Tibial artery (tissue), 4 donors: ENCODE measurements around the gene PNPLA7.

Experiments
- DNase-seq, 2 donors: peaks; one replicate each; pipeline ENCODE4 v3.0.0-alpha.2; 2019
- H3K27ac ChIP-seq, 2 donors: fragments of 200-600 bp; sonication (generic) in 1 of 2; 1 replicate in 1 of 2; 2 replicates in 1 of 2; pipeline ENCODE4 v1.5.1; 2018 to 2019; ENCODE audit warnings: mild to moderate bottlenecking in 1 of 2
- H3K27me3 ChIP-seq, 2 donors: fragments of 200-600 bp; sonication (generic) in 1 of 2; one replicate each; pipeline versions ENCODE4 v1.5.1 to v1.6.0; 2016 to 2019
- H3K36me3 ChIP-seq, 3 donors: fragments of 200-600 bp; sonication (generic) in 2 of 3; one replicate each; pipeline ENCODE4 v1.5.1; 2016 to 2019; ENCODE audit warnings: mild to moderate bottlenecking in 2 of 3
- H3K4me1 ChIP-seq, 4 donors: fragments of 200-600 bp; sonication (generic) in 2 of 4; 1 replicate in 3 of 4; 2 replicates in 1 of 4; pipeline ENCODE4 v1.5.1; 2016 to 2019
- H3K4me3 ChIP-seq, 2 donors: fragments of 200-600 bp; sonication (generic) in 1 of 2; 1 replicate in 1 of 2; 2 replicates in 1 of 2; pipeline ENCODE4 v1.5.1; 2018 to 2019; ENCODE audit warnings: mild to moderate bottlenecking in 2 of 2
- H3K9me3 ChIP-seq, 3 donors: fragments of 200-600 bp; sonication (generic) in 1 of 3; one replicate each; pipeline ENCODE4 v1.5.1; 2016 to 2019
- CTCF ChIP-seq, 2 experiments: fragments of 200-600 bp in 1 of 2; fragments of 450-650 bp in 1 of 2; IDR thresholded peaks; one replicate each; pipeline ENCODE4 v1.5.1; 2017 to 2019; ENCODE audit warnings: antibody characterized with exemption in 2 of 2, mild to moderate bottlenecking in 1 of 2, moderate library complexity in 1 of 2
- intact Hi-C: fragments of 100-400 bp; cut with DNase I; formaldehyde crosslinking; loops from one replicate; pipeline ENCODE4 v1.15.0; 2023; ENCODE audit warnings: low total_unique reads

Gene PNPLA7

GRCh38 chr9:137488327-137488653 lies 61.9 kb downstream of the PNPLA7 start:
- Histone ChIP-seq H3K9me3 (no peaks in the 10 kb centered on the region), H3K36me3 (peaks cover 0 to 46% (median 9%) of the 10 kb centered on the region in 3 donors), H3K4me3 (no peak overlapping the region), H3K27me3 (no peaks in the 10 kb centered on the region), H3K27ac (no peak overlapping the region), H3K4me1 (no peaks in the 10 kb centered on the region)
- intact Hi-C loops: no loop called here
- no peak for DNase-seq
- no peak for TF ChIP-seq CTCF (IDR thresholded peaks at IDR 0.05)

- no peaks in the 10 kb centered on the region for H3K27me3 ChIP-seq
- H3K36me3 ChIP-seq: peaks cover 0 to 41% (median 9%) of the 10 kb centered on the region in 3 donors
- H3K4me1 ChIP-seq: no peaks in the 10 kb centered on the region
- no peaks in the 10 kb centered on the region for H3K9me3 ChIP-seq
- no peak overlapping the region for H3K27ac ChIP-seq
- H3K4me3 ChIP-seq: no peak overlapping the region
- intact Hi-C loops: no loop called here
- TF ChIP-seq CTCF (IDR thresholded peaks at IDR 0.05): no peak
- DNase-seq: no peak
These were observed 62.5 kb downstream of the PNPLA7 start for GRCh38 chr9:137487454-137488326.

GRCh38 chr9:137486545-137487453 lies 63.4 kb downstream of the PNPLA7 start:
- H3K27ac ChIP-seq: no peak overlapping the region
- H3K4me1 ChIP-seq: peaks cover 0 to 8% (median 2%) of the 10 kb centered on the region in 4 donors
- peaks cover 0 to 32% (median 6%) of the 10 kb centered on the region in 3 donors for H3K36me3 ChIP-seq
- no peak overlapping the region for H3K4me3 ChIP-seq
- intact Hi-C loops: no loop called here
- no peak for TF ChIP-seq CTCF (IDR thresholded peaks at IDR 0.05)
- no peak for DNase-seq
- no peaks in the 10 kb centered on the region for H3K9me3 ChIP-seq
- H3K27me3 ChIP-seq: no peaks in the 10 kb centered on the region

GRCh38 chr9:137486141-137486490 lies 64.1 kb downstream of the PNPLA7 start:
- no peak for TF ChIP-seq CTCF (IDR thresholded peaks at IDR 0.05)
- peaks cover 0 to 25% (median 0%) of the 10 kb centered on the region in 3 donors for H3K36me3 ChIP-seq
- H3K27ac ChIP-seq: no peak overlapping the region
- H3K4me3 ChIP-seq: no peak overlapping the region
- peaks cover 0 to 13% (median 2%) of the 10 kb centered on the region in 4 donors for H3K4me1 ChIP-seq
- no peaks in the 10 kb centered on the region for H3K9me3 ChIP-seq
- no peak for DNase-seq
- intact Hi-C loops: no loop called here
- no peaks in the 10 kb centered on the region for H3K27me3 ChIP-seq

GRCh38 chr9:137485343-137486140 lies 64.7 kb downstream of the PNPLA7 start:
- TF ChIP-seq CTCF (IDR thresholded peaks at IDR 0.05): no peak
- no peak for DNase-seq
- Histone ChIP-seq H3K27ac (no peak overlapping the region), H3K9me3 (no peaks in the 10 kb centered on the region), H3K27me3 (no peaks in the 10 kb centered on the region), H3K4me3 (no peak overlapping the region), H3K36me3 (peaks cover 0 to 25% (median 0%) of the 10 kb centered on the region in 3 donors), H3K4me1 (peaks cover 0 to 13% (median 2%) of the 10 kb centered on the region in 4 donors)
- intact Hi-C loops: no loop called here
